Hepatocyte (in vitro differentiated cells): Measurements from ENCODE around the gene SNRPD3. TPM values are rescaled to one million over a fixed set of nuclear protein-coding genes. Genes with fewer than 3 reads are reported as not detected.
"Not testable (repeated sequence)": the region's sequence is repeated elsewhere in the genome, so short reads cannot be mapped to it uniquely, and the experiment has no call there.

ENCODE experiments used
- DNase-seq: peaks from one replicate; pipeline ENCODE4 v3.0.0-alpha.2; 2016; ENCODE audit warnings: low spot score
- H2AFZ ChIP-seq: fragments of 200-600 bp; sonication (generic); 2 replicates; pipeline ENCODE4 v1.6.0; 2016; ENCODE audit warnings: antibody characterized with exemption, mild to moderate bottlenecking
- H3K27ac ChIP-seq: fragments of 200-600 bp; sonication (generic); 2 replicates; pipeline ENCODE4 v1.5.1; 2016; ENCODE audit warnings: mild to moderate bottlenecking
- H3K27me3 ChIP-seq: fragments of 200-600 bp; sonication (generic); 2 replicates; pipeline ENCODE4 v1.6.1; 2016
- H3K36me3 ChIP-seq: fragments of 200-600 bp; sonication (generic); replicated peaks from 2 replicates; pipeline ENCODE4 v1.5.1; 2016; ENCODE audit warnings: low read depth; ENCODE audit not compliant: insufficient read depth
- H3K4me1 ChIP-seq: fragments of 200-600 bp; sonication (generic); 2 replicates; pipeline ENCODE4 v1.5.1; 2016; ENCODE audit warnings: mild to moderate bottlenecking, moderate library complexity; ENCODE audit not compliant: insufficient read depth
- H3K4me2 ChIP-seq: fragments of 200-600 bp; sonication (generic); 2 replicates; pipeline ENCODE4 v1.6.0; 2016
- H3K4me3 ChIP-seq: fragments of 200-600 bp; sonication (generic); 2 replicates; pipeline ENCODE4 v1.5.1; 2016; ENCODE audit warnings: mild to moderate bottlenecking
- H3K79me2 ChIP-seq: fragments of 200-600 bp; sonication (generic); 2 replicates; pipeline ENCODE4 v1.6.0; 2017; ENCODE audit warnings: mild to moderate bottlenecking
- H3K9me2 ChIP-seq: fragments of 200-600 bp; sonication (generic); replicated peaks from 2 replicates; pipeline ENCODE4 v1.6.0; 2017; ENCODE audit warnings: mild to moderate bottlenecking; ENCODE audit not compliant: insufficient read depth
- H3K9me3 ChIP-seq: fragments of 200-600 bp; sonication (generic); 2 replicates; pipeline ENCODE4 v1.5.1; 2016; ENCODE audit warnings: low read depth, mild to moderate bottlenecking
- H4K20me1 ChIP-seq: fragments of 200-600 bp; sonication (generic); 2 replicates; pipeline ENCODE4 v1.6.0; 2016; ENCODE audit warnings: mild to moderate bottlenecking; ENCODE audit not compliant: insufficient read depth, poor library complexity, severe bottlenecking
- EZH2 ChIP-seq: fragments of 200-600 bp; sonication (generic); IDR thresholded peaks from 2 replicates; pipeline ENCODE4 v1.6.1; 2016; ENCODE audit warnings: antibody characterized with exemption, mild to moderate bottlenecking, borderline replicate concordance
- EZH2phosphoT487 ChIP-seq: fragments of 200-600 bp; sonication (generic); IDR thresholded peaks from one replicate; pipeline ENCODE4 v1.6.1; 2018; ENCODE audit warnings: antibody characterized with exemption, mild to moderate bottlenecking, low read depth, moderate library complexity; ENCODE audit not compliant: unreplicated experiment, severe bottlenecking
- WGBS: methylation state at CpG from one replicate; pipeline ENCODE4 v1.1.6; 2016; ENCODE audit warnings: low lambda C conversion rate; ENCODE audit errors: missing lambda C conversion rate; 5-methylcytosine and 5-hydroxymethylcytosine counted together
- polyA plus RNA-seq: library from polyadenylated mRNA; unstranded; fragments of >200 nt; fragmentation: Nextera tagmentation; extraction: Ambion mirVana; gene quantifications from 2 replicates; pipeline ENCODE4 v1.2.1, GENCODE V29; 2016
- total RNA-seq: library from RNA; depleted of rRNA; stranded (reverse); fragments of >200 nt; gene quantifications from 2 replicates; pipeline ENCODE4 v1.2.3, GENCODE V29; 2014
- TF ChIP-seq, protein P1 (sequence below): fragments of 200-600 bp; sonication (generic); IDR thresholded peaks from 2 replicates; pipeline ENCODE4 v1.5.1; 2016; ENCODE audit warnings: antibody characterized with exemption, mild to moderate bottlenecking; ENCODE audit not compliant: poor library complexity

SNRPD3 gene
- total and polyA plus RNA-seq, 2 experiments from 2014 or later: 122 to 185 TPM

DNA sequence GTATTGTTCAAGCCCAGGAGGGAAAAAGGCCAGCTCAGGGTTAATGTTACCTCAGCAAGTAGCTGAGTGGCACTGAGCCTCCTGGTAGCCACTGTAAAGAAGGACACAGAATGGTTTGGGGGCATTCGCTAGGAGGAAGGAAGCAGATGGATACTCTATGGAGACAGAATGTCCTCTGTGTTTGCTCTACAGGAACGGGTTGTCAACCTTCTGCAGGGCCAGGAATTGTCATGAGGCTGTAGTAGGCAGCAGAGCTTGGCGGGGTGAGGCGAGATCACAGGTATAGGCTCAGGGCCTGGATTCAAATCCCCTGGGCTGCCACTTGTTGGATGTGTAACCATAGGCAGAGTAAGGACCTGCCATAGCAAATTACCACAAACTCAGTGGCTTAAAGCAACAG, 40.1 kb downstream of the SNRPD3 start:
- no peaks in the 10 kb centered on the region for H3K36me3 ChIP-seq
- H3K4me2 ChIP-seq: no peak overlapping the region
- 97% methylated on average over 4 of the region's 4 CpGs for WGBS
- no peak overlapping the region for H2AFZ ChIP-seq
- no peaks in the 10 kb centered on the region for H3K9me3 ChIP-seq
- TF ChIP-seq EZH2phosphoT487 (no peak), EZH2 (no peak)
- TF ChIP-seq, protein P1, sequence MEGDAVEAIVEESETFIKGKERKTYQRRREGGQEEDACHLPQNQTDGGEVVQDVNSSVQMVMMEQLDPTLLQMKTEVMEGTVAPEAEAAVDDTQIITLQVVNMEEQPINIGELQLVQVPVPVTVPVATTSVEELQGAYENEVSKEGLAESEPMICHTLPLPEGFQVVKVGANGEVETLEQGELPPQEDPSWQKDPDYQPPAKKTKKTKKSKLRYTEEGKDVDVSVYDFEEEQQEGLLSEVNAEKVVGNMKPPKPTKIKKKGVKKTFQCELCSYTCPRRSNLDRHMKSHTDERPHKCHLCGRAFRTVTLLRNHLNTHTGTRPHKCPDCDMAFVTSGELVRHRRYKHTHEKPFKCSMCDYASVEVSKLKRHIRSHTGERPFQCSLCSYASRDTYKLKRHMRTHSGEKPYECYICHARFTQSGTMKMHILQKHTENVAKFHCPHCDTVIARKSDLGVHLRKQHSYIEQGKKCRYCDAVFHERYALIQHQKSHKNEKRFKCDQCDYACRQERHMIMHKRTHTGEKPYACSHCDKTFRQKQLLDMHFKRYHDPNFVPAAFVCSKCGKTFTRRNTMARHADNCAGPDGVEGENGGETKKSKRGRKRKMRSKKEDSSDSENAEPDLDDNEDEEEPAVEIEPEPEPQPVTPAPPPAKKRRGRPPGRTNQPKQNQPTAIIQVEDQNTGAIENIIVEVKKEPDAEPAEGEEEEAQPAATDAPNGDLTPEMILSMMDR: no peak
- no peak overlapping the region for H3K4me3 ChIP-seq
- no peaks in the 10 kb centered on the region for H3K27me3 ChIP-seq
- H3K27ac ChIP-seq: no peak overlapping the region
- no peaks in the 10 kb centered on the region for H4K20me1 ChIP-seq
- H3K4me1 ChIP-seq: peaks cover 14% of the 10 kb centered on the region
- H3K79me2 ChIP-seq: peaks cover 3% of the 10 kb centered on the region
- DNase-seq: no peak
- H3K9me2 ChIP-seq: no peaks in the 10 kb centered on the region

DNA sequence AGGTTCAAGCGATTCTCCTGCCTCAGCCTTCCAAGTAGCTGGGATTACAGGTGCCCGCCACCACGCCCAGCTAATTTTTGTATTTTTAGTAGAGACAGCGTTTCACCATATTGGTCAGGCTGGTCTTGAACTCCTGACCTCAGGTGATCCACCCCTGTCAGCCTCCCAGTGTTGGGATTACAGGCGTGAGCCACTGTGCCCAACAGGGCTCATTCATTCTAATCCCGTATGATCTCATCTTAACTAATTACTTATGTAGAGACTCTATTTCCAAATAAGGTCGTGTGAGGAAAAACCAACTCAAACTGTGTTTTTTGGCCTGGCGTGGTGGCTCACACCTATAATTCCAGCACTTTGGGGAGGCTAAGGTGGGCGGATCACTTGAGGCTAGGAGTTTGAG, 41.3 kb downstream of the SNRPD3 start:
- H3K4me1 ChIP-seq: peaks cover 21% of the 10 kb centered on the region
- H3K9me3 ChIP-seq, H3K27ac ChIP-seq, H3K79me2 ChIP-seq, H3K9me2 ChIP-seq, H4K20me1 ChIP-seq, H3K4me2 ChIP-seq, H3K4me3 ChIP-seq, DNase-seq, H3K27me3 ChIP-seq, H3K36me3 ChIP-seq, H2AFZ ChIP-seq: not testable (repeated sequence)
- WGBS: 93% methylated on average over 9 of the region's 9 CpGs

DNA sequence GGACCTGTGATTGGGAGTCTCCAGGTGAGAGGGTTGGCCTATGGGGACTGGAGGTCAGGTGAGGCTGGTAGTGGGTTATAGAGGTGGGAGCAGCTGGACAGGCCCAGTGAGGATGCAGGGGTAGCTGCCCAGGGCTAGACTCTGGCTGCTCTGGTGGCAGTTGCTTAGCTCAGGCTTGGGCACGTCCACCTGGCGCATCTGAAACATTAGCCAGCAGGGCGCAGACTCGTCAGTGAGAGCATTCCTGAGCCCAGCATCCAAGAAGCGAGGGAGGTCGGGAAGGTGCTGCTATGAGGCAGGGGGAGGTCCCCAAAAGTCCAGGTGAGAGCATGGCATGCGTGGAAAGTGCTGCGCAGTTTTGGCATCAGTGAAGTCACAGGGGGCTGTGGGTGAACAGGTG, 43.7 kb downstream of the SNRPD3 start:
- TF ChIP-seq, protein P1: no peak
- TF ChIP-seq EZH2phosphoT487 (no peak), EZH2 (no peak)
- Histone ChIP-seq H2AFZ (no peak overlapping the region), H3K79me2 (no peaks in the 10 kb centered on the region), H3K9me2 (no peaks in the 10 kb centered on the region), H3K4me2 (no peak overlapping the region), H3K4me1 (peaks cover 26% of the 10 kb centered on the region), H3K27ac (no peak overlapping the region), H3K4me3 (no peak overlapping the region), H3K36me3 (no peaks in the 10 kb centered on the region), H3K9me3 (no peaks in the 10 kb centered on the region), H4K20me1 (no peaks in the 10 kb centered on the region), H3K27me3 (no peaks in the 10 kb centered on the region)
- WGBS: 83% methylated on average over 8 of the region's 8 CpGs
- DNase-seq: no peak

DNA sequence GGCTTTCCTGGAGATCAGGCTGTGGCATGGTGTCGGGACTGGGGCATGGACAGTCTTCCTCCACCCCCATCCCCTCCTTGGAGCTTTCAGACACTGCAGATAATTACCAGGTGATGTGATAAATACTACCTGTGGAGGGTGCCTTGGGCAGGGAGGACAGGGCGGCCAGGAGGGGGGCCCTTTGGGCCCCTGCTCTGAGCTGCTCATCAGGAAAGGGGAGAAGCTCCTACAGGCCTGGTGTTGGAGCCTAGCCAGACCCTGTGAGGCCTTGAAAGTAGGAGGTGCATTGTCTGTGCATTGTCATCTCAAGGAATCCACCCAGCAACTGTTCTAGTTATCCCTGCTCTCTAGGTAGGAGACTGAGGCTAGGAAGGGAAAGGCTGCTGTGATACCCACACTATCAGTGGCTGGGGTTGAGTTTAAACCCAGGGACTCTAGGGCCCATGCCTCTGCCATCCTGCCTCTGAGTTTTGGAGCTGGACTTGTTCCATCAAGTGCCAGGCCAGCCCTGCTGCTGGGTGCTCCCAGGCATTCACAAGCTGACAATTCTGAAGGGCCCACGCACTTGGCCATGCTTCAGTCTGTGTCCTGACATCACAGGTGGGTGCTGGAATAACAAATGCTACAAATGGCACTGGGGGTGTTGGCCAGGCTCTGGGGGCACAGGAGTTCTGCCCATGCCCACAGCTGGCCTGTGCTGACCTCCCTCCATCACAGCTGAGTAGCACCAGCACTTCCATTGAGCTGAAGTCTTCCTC, 44.3 kb downstream of the SNRPD3 start:
- not testable (repeated sequence) for H2AFZ ChIP-seq, H3K4me3 ChIP-seq, H3K4me2 ChIP-seq, H3K79me2 ChIP-seq, H3K9me3 ChIP-seq, H4K20me1 ChIP-seq, H3K36me3 ChIP-seq, H3K27me3 ChIP-seq, H3K9me2 ChIP-seq, H3K27ac ChIP-seq, DNase-seq
- WGBS: 72% methylated on average over 3 of the region's 3 CpGs
- peaks cover 24% of the 10 kb centered on the region for H3K4me1 ChIP-seq
